ENCODE data around the gene LPCAT2. TPM values are rescaled to one million over a fixed set of nuclear protein-coding genes. Genes with fewer than 3 reads are reported as not detected.

Gene LPCAT2
- total and polyA plus RNA-seq, 8 donors: 1.7 to 12.8 (median 4.5) TPM

GRCh38 chr16:55470533-55471371 lies 38.1 kb upstream of the LPCAT2 start:
- DNase-seq (peak in 2 of 6 donors; percentile 23 to 30), FAIRE-seq (no peak), ATAC-seq (peak in 3 of 4 donors; percentile 60 to 86 (median 79))
- H3K4me3 ChIP-seq: no peak overlapping the region
- H3K27me3 ChIP-seq: no peaks in the 10 kb centered on the region
- whole genome bisulfite sequencing, 2 donors: 47 to 51% methylated on average over 7 of the region's 7 CpGs
- peak overlapping the region in 3 of 4 donors; percentile 30 to 40 (median 39) for H3K27ac ChIP-seq
- no peaks in the 10 kb centered on the region for H3K9me3 ChIP-seq
- no peaks in the 10 kb centered on the region for H3K36me3 ChIP-seq
- TF ChIP-seq CTCF (IDR thresholded peaks at IDR 0.05): no peak
- H3K4me1 ChIP-seq: no peaks in the 10 kb centered on the region
- intact Hi-C loops (cut with DNase I): no loop called here

DNA sequence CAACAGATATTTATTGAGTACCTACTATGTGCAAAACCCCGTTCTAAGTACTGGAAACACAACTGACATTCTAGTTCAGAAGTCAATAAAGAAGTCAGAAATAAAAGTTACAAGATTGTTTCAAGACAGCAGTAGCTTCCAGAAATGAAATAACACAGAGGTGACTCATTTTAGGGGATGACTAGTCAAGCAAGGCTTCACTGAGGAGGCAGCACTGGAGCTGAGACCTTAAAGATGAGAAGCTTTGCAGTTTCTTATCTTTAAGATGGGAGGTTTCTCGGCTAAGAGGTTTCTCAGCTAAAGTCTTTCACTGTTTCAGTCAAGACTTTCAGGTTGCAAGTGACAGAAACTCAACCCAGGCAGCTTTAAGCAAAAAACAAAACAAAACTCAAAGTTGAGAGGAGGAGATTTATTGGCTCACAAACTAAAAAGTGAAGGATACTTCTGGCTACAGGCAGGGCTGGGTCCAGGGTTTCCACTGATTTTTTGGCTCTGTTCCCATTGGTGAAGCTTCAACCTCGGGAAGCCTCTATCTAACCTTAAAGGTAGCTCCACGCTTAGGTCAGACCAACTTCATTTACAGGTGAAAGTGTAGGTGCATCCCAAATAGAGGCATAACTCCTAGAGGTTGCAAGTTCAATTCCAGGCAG lies 37.3 kb upstream of the LPCAT2 start:
- peak in 2 of 4 donors; percentile 51 to 58 for ATAC-seq

GRCh38 chr16:55473587-55473986 lies 35.3 kb upstream of the LPCAT2 start:
- Histone ChIP-seq H3K36me3 (no peaks in the 10 kb centered on the region), H3K9me3 (no peaks in the 10 kb centered on the region), H3K27ac (no peak overlapping the region), H3K4me1 (no peaks in the 10 kb centered on the region), H3K4me3 (no peak overlapping the region), H3K27me3 (no peaks in the 10 kb centered on the region)
- no peak for TF ChIP-seq CTCF (IDR thresholded peaks at IDR 0.05)
- ATAC-seq (no peak), DNase-seq (no peak), FAIRE-seq (no peak)
- 94 to 100% methylated on average over 2 of the region's 2 CpGs for WGBS, 2 donors
- intact Hi-C loops (cut with DNase I): no loop called here

More for the DNA sequence above, 37.3 kb upstream of the LPCAT2 start:
- Histone ChIP-seq H3K36me3 (no peaks in the 10 kb centered on the region), H3K9me3 (no peaks in the 10 kb centered on the region), H3K4me1 (no peaks in the 10 kb centered on the region), H3K27ac (peak overlapping the region in 1 of 4 donors; percentile 40), H3K4me3 (no peak overlapping the region), H3K27me3 (no peaks in the 10 kb centered on the region)
- DNase-seq: no peak
- 50 to 59% methylated on average over 4 of the region's 4 CpGs for WGBS, 2 donors
- FAIRE-seq: no peak
- TF ChIP-seq CTCF (IDR thresholded peaks at IDR 0.05): no peak
- intact Hi-C loops (cut with DNase I): no loop called here

GRCh38 chr16:55474821-55475220 lies 34.1 kb upstream of the LPCAT2 start:
- H3K27ac ChIP-seq: no peak overlapping the region
- FAIRE-seq (no peak), DNase-seq (no peak), ATAC-seq (no peak)
- 92 to 95% methylated on average over 3 of the region's 3 CpGs for whole genome bisulfite sequencing, 2 donors
- intact Hi-C loops (cut with DNase I): no loop called here
- no peaks in the 10 kb centered on the region for H3K36me3 ChIP-seq
- no peak for TF ChIP-seq CTCF (IDR thresholded peaks at IDR 0.05)
- H3K9me3 ChIP-seq: no peaks in the 10 kb centered on the region
- H3K4me3 ChIP-seq: no peak overlapping the region
- no peaks in the 10 kb centered on the region for H3K27me3 ChIP-seq
- H3K4me1 ChIP-seq: no peaks in the 10 kb centered on the region

Measured in pancreas (tissue), 10 donors.